ENCODE data around the gene NUDCD2.

DNA sequence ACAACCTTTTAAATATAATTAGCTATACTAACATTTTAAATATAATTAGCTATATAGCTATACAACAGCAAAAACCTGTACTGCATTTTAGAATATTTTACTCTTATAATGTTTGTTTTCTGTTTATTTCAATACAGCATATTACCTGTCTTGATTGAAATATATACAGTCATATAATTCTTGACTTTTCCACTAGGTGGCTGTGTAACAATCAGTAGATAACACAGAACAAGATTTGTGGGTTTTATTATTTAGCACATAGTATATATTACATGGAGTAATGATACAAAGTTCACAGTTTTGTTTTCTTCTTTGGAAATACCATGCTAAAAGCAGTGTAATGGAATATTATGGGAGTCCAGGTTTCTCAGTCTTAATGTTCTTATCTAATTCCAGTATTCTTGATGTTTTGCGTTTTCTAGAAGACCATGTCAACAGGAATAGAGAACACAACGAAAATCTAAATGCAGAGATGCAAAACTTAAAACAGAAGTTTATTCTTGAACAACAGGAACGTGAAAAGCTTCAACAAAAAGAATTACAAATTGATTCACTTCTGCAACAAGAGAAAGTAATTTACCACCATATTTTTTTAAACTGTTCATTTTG is 13.8 kb upstream of the NUDCD2 start:
- TF ChIP-seq GATA2 (IDR thresholded peaks at IDR 0.05; ENCODE audit: low read depth, low read length): no peak
- no peak for TF ChIP-seq GATA3 (IDR thresholded peaks at IDR 0.05; ENCODE audit: low read depth, low read length)

Data from SH-SY5Y (cell line).